Sigmoid colon (tissue), 7 donors: ENCODE data around the gene AIPL1. TPM values are rescaled to one million over a fixed set of nuclear protein-coding genes. Genes with fewer than 3 reads are reported as not detected.

ENCODE experiments used
- DNase-seq: peaks from one replicate; pipeline ENCODE4 v3.0.0-alpha.2; 2019
- H3K27ac ChIP-seq, 4 donors: fragments of 200-600 bp; sonication (generic); one replicate each; pipeline ENCODE4 v1.5.1; 2016 to 2019; ENCODE audit warnings: mild to moderate bottlenecking in 1 of 4
- H3K27me3 ChIP-seq, 3 donors: fragments of 200-600 bp; sonication (generic); one replicate each; pipeline ENCODE4 v1.5.1; 2019; ENCODE audit warnings: mild to moderate bottlenecking in 1 of 3
- H3K36me3 ChIP-seq, 4 donors: fragments of 200-600 bp; sonication (generic); one replicate each; pipeline ENCODE4 v1.5.1; 2016 to 2019
- H3K4me1 ChIP-seq, 4 donors: fragments of 200-600 bp; sonication (generic); one replicate each; pipeline ENCODE4 v1.5.1; 2017 to 2019
- H3K4me3 ChIP-seq, 4 donors: fragments of 200-600 bp; sonication (generic); one replicate each; pipeline ENCODE4 v1.5.1; 2017 to 2019; ENCODE audit warnings: mild to moderate bottlenecking in 2 of 4, moderate library complexity in 1 of 4
- H3K9me3 ChIP-seq, 4 donors: fragments of 200-600 bp in 3 of 4; sonication (generic) in 3 of 4; one replicate each; pipeline versions ENCODE4 v1.5.1 to v1.6.1; 2013 to 2019
- CTCF ChIP-seq, 4 experiments: fragments of 450-650 bp in 3 of 4; fragments of 200-600 bp in 1 of 4; IDR thresholded peaks; one replicate each; pipeline ENCODE4 v1.5.1; 2016 to 2019; ENCODE audit warnings: antibody characterized with exemption in 4 of 4, mild to moderate bottlenecking in 3 of 4, moderate library complexity in 2 of 4
- EP300 ChIP-seq, 4 donors: sonication (generic); formaldehyde crosslinking; IDR thresholded peaks; one replicate each; pipeline ENCODE4 v1.6.1; 2017; ENCODE audit warnings: antibody characterized with exemption in 4 of 4
- POLR2A ChIP-seq, 2 donors: fragments of 450-650 bp; IDR thresholded peaks; one replicate each; pipeline ENCODE4 v1.6.1; 2016; ENCODE audit warnings: antibody characterized with exemption in 2 of 2, mild to moderate bottlenecking in 2 of 2, moderate library complexity in 2 of 2
- POLR2AphosphoS5 ChIP-seq, 4 donors: sonication (generic); formaldehyde crosslinking; IDR thresholded peaks; one replicate each; pipeline ENCODE4 v1.6.1; 2017; ENCODE audit warnings: antibody characterized with exemption in 4 of 4
- WGBS, 2 donors: extraction: QIAGEN DNeasy Blood & Tissue Kit; methylation state at CpG; one replicate each; pipeline ENCODE4 v1.1.7; 2013; 5-methylcytosine and 5-hydroxymethylcytosine counted together
- intact Hi-C: fragments of 100-400 bp; cut with DNase I; formaldehyde crosslinking; loops from one replicate; pipeline ENCODE4 v1.15.1; 2023
- polyA plus RNA-seq, 3 donors: library from polyadenylated mRNA; stranded (reverse); fragments of 200-250 nt; gene quantifications; one replicate each; pipeline ENCODE4 v1.2.3, GENCODE V29; 2013
- total RNA-seq, 4 donors: library from RNA; depleted of rRNA; stranded (reverse); fragments of >200 nt; gene quantifications; one replicate each; pipeline ENCODE4 v1.1.0, GENCODE V29; 2016
- donor health status: healthy with polysubstance abuse.
- donor health status: Bipolar disorder and iron deficiency.
- donor health status: healthy.

Gene AIPL1
- total and polyA plus RNA-seq, 7 donors = not detected

- no peak overlapping the region for H3K4me3 ChIP-seq
- WGBS, 2 donors = 61 to 79% methylated on average over 2 of the region's 2 CpGs
- no peaks in the 10 kb centered on the region for H3K4me1 ChIP-seq
- no peaks in the 10 kb centered on the region for H3K9me3 ChIP-seq
- H3K27ac ChIP-seq = no peak overlapping the region
- peaks cover 0 to 5% (median 0%) of the 10 kb centered on the region in 3 donors for H3K27me3 ChIP-seq
- intact Hi-C loops = no loop called here
- TF ChIP-seq POLR2A (IDR thresholded peaks at IDR 0.05) = no peak
- no peak for TF ChIP-seq POLR2AphosphoS5 (IDR thresholded peaks at IDR 0.05)
- TF ChIP-seq CTCF (IDR thresholded peaks at IDR 0.05) = no peak
- TF ChIP-seq EP300 (IDR thresholded peaks at IDR 0.05) = no peak
- no peaks in the 10 kb centered on the region for H3K36me3 ChIP-seq
- DNase-seq = no peak
Measured at GRCh38 chr17:6398955-6399354, 36.0 kb downstream of the AIPL1 start.

GRCh38 chr17:6394055-6394606, 40.8 kb downstream of the AIPL1 start:
- no peaks in the 10 kb centered on the region for H3K9me3 ChIP-seq
- no peaks in the 10 kb centered on the region for H3K4me1 ChIP-seq
- no peak overlapping the region for H3K4me3 ChIP-seq
- 38 to 47% methylated on average over 8 of the region's 8 CpGs for WGBS, 2 donors
- H3K27me3 ChIP-seq = peaks cover 0 to 15% (median 0%) of the 10 kb centered on the region in 3 donors
- no peak for TF ChIP-seq CTCF (IDR thresholded peaks at IDR 0.05)
- TF ChIP-seq POLR2AphosphoS5 (IDR thresholded peaks at IDR 0.05) = no peak
- no peak for TF ChIP-seq EP300 (IDR thresholded peaks at IDR 0.05)
- no peak for TF ChIP-seq POLR2A (IDR thresholded peaks at IDR 0.05)
- H3K27ac ChIP-seq = no peak overlapping the region
- DNase-seq = no peak
- no peaks in the 10 kb centered on the region for H3K36me3 ChIP-seq
- intact Hi-C loops = no loop called here

- TF ChIP-seq POLR2A (IDR thresholded peaks at IDR 0.05) (no peak), POLR2AphosphoS5 (IDR thresholded peaks at IDR 0.05) (no peak), EP300 (IDR thresholded peaks at IDR 0.05) (no peak), CTCF (IDR thresholded peaks at IDR 0.05) (no peak)
Measured at GRCh38 chr17:6393351-6393952, 41.5 kb downstream of the AIPL1 start.

GRCh38 chr17:6392609-6393350, 42.1 kb downstream of the AIPL1 start:
- DNase-seq = no peak
- 26 to 57% methylated on average over 13 of the region's 13 CpGs for WGBS, 2 donors
- intact Hi-C loops = no loop called here

More at GRCh38 chr17:6393351-6393952, 41.5 kb downstream of the AIPL1 start:
- no peak overlapping the region for H3K4me3 ChIP-seq
- DNase-seq = no peak
- no peak overlapping the region for H3K27ac ChIP-seq
- H3K4me1 ChIP-seq = no peaks in the 10 kb centered on the region
- peaks cover 0 to 15% (median 0%) of the 10 kb centered on the region in 3 donors for H3K27me3 ChIP-seq
- no peaks in the 10 kb centered on the region for H3K36me3 ChIP-seq
- 26 to 65% methylated on average over 15 of the region's 15 CpGs for WGBS, 2 donors
- intact Hi-C loops = no loop called here
- H3K9me3 ChIP-seq = no peaks in the 10 kb centered on the region

More at GRCh38 chr17:6392609-6393350, 42.1 kb downstream of the AIPL1 start:
- Histone ChIP-seq H3K36me3 (no peaks in the 10 kb centered on the region), H3K27me3 (peaks cover 0 to 15% (median 0%) of the 10 kb centered on the region in 3 donors), H3K9me3 (no peaks in the 10 kb centered on the region), H3K4me3 (no peak overlapping the region), H3K27ac (no peak overlapping the region), H3K4me1 (no peaks in the 10 kb centered on the region)
- TF ChIP-seq CTCF (IDR thresholded peaks at IDR 0.05) (no peak), EP300 (IDR thresholded peaks at IDR 0.05) (no peak), POLR2AphosphoS5 (IDR thresholded peaks at IDR 0.05) (no peak), POLR2A (IDR thresholded peaks at IDR 0.05) (no peak)
